ENCODE measurements around the gene CBX7.
A peak's percentile ranks its signal among the peaks of the same experiment; 100 is the strongest.

CBX7 gene

DNA sequence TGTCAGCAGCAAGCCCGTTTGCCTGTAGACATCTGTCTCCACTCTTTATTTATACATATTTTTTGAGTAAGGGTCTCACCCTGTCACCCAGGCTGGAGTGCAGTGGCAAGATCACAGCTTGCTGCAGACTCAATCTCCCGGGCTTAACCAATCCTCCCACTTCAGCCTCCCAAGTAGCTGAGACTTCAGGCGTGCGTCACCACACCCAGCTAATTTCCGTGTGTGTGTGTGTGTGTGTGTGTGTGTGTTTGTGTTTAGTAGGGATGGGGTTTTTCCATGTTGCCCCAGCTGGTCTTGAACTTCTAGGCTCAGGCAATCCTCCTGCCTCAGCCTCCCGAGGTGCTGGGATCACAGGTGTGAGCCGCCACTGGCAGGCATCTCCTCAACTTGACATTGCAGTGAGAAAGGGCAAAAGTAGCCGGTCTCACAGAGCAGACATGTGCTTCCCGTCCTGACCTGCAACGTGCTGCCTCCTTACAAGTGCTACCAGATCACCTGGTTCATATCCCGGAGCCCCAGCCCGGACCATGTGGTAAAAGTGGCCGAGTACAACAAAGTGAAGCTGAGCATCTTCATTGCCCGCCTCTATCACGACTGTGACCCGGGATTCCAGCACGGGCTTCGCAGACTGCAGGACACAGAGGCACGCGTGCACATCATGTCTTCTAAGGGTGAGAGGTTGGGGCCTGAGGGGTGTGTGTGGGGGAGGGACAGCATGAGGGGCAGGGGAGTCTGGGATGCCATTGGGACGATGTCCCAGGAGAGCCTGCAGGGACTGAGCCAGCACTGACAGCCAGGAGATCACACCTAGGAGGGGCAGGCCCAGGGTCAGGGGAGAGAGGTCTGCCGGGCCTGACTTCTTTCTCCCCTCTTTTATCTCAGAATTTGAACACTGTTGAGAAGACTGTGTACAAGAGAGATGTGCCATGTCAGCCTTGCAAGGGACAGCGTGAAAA, 61.1 kb downstream of the CBX7 start:
- no peak for DNase-seq (ENCODE audit: low read depth in 3 of 3)

DNA sequence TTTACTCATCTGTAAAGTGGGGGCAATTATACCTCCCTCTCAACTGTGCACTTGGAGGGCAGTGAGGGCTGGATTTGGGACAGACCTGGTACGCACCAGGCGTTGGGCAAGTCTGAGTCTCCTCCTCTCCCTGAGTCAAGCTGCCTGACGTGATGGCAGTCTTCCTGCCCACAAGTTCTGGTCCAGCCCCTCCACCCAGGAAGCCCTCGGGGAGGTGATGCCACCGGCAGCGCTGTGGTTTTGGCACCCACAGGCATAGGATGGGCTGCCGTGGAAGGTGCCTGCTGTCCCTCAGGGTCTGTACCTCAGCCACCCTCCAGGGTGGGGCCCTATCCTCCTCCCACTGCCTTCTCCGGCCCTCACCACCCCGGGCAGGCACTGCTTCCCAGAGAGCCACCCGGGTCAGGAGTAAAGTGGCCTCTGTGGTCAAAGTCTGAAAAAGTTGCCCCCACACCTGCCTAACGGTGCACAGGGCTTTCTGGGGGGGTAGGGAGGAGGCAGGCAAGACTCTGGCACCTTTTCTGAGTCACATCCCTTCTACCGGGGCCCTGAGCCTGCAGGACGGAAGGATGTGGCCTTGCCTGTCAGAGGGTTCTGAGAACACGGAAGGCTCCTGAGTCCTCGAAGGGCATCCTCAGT, 61.9 kb downstream of the CBX7 start:
- peak; percentile 35 to 75 (median 58) for DNase-seq (ENCODE audit: low read depth in 3 of 3)

DNA sequence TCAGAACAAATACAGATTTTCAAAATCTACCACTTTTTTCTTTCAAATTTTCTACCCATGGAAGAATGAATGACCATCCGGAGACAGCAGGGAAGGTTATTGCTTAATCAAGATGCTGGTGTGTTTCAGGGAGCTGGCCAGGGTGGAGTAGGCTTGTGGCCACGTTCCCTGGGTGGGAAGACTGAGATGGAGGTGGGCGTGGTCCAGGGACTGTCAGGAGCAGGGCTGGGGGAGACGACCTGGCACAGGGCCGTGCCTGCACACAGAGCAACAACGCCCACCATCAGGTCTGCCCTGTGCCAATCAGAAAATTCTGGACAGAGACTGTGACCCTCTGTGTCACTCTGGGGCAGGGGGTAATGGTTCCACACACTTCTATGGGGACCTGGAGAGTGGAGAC, 62.6 kb downstream of the CBX7 start:
- DNase-seq (ENCODE audit: low read depth in 3 of 3), result no peak

DNA sequence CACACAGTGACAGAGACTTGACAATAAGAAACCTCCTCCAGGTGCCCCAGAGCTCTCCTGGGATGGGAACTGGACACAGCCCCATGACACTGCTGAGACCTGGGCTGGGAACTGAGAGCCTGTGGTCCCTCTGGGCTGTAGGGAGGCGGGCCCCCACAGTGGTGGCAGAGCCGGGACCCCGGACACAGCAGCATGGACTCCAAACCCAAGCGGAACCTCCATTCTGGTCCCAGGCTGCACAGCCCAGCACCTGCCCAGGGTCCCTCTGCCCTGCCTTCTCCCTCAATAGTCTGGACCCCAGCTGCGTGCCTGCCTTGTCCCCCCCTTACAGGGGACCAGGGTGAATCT, 63.8 kb downstream of the CBX7 start:
- DNase-seq (ENCODE audit: low read depth in 3 of 3), result no peak

DNA sequence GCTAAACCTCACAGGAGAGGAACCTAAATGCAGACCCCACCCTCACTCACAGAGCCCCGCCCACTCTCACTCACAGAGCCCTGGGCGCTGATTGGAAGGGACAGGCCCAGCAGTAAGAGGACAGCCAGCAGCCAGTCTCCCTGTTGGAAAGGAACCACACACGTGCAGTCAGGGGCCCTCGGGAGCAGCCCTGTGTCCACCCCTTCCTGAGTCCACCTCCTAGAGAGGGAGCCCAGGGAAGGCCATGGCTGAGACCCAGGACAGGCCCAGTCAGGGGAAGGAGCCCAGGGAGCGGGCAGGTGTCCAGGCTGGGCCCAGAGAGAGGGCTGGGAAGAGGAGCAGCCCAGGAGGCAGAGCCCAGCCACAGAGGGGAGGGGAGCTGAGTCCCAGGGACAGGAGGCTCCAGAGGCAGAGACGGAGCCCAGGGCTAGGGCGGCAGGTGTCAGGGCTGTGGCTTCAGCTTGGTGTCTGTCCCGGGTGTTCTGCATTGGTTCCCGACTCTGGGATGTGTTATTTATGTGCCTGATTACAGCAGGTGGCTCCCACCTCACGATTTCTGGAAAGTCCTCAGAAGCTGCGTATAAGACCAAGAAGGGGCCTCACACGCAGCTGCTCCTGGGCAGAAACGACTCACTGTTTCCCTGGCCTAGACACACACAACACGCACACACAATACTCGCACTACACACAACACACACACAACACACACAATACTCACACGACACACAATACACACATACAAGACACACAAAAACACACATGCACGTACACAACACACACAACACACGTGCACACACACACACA, 64.4 kb downstream of the CBX7 start:
- DNase-seq (ENCODE audit: low read depth in 3 of 3), result no peak

DNA sequence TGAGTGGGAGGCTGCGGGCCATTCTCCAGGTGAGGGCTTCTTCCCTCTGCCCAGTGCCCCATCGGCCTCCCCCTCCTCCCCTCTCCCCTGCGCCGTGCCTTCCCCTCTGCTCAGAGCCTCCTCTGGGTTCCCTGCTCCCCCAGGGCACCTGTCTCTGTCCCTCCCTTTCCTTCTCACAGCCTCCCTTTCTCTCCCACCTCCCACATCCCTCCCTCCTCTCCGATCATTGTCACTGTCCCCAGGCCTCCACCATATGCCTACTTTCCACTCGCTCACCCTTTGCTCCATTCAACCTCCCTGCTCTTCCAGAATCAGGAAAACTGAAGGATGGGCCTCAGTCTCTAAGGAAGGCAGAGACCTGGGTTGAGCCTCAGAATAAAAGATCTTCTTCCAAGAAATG, 65.4 kb downstream of the CBX7 start:
- no peak for DNase-seq (ENCODE audit: low read depth in 3 of 3)

DNA sequence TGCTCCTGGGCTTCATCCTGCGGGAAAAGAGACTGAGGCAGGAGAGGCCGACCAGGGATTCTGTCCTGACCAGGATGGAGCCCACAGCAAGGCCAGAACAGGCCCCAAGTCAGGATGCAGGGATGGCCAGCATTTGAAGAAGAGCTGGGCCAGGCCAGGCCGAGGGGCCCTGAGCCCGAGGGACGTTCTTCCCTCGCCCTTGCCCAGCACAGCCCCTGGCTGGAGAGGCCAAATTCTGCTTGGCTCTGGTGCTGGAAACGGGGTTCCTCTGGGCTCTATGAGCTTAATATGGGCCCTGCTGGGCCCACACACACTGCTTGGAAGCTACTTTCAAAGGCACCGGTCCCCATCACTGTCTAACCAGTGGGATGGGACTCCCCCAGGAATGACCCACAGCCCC, 67.8 kb downstream of the CBX7 start:
- DNase-seq (ENCODE audit: low read depth in 3 of 3), result no peak

DNA sequence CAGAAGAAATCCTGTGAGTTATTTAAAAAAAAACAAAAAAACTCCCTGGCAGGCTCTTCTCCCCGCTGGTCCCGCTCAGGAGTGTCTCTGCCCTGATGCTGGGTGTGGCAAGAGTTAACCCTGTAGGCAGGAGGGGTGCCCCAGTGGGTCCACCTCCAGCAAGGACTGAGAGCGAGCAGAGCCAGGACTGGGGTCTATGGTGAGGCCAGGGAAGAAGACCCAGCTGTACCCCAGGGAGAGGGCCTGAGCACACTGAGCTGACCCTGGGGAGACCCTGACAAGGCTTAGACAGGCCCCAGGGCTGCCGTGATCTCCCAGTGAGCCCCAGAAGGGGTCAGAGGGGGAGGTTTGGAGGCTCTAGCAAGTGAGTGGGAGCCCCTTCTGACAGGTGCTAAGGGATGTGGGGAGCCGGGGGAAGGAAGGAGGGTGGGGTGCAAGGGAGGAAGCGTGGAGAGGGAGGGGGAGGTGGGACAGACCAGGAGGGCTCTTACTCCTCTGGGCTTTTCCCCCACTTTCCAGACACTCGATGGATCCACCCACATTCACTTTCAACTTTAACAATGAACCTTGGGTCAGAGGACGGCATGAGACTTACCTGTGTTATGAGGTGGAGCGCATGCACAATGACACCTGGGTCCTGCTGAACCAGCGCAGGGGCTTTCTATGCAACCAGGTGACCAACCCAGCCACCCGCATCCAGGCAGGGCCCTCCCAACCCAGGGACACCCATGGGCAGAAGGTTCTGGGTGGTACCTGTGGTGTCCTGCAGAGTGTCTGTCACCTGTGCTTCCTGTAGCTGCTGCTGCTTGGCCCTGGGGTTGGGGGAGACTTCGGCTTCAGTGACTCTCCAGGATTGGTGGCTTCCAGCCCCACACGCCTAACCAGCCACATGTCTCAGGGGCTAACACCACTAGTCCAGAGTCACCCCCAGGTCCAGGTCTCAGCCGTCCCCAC, 69.0 kb downstream of the CBX7 start:
- DNase-seq (ENCODE audit: low read depth in 3 of 3), result no peak

DNA sequence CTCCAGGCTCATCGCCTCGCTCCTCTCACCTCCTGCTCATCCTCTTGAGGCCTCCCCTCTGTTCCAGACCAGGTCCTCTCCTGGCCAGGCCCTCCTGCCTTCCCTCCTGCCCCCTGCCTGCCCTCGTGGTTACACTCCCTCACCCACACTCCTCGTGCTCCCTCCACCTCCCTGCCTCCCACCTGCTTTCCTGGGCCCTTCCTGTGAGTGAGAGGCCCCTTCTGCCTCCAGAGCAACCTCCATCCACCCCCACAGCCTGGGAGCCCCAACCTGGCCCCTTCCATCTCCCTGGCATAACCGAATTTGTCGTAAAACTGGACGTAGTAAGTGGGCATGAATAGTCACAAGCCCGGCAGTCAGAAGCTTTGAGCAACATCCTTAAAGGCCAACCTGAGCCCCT, 70.9 kb downstream of the CBX7 start:
- no peak for DNase-seq (ENCODE audit: low read depth in 3 of 3)

DNA sequence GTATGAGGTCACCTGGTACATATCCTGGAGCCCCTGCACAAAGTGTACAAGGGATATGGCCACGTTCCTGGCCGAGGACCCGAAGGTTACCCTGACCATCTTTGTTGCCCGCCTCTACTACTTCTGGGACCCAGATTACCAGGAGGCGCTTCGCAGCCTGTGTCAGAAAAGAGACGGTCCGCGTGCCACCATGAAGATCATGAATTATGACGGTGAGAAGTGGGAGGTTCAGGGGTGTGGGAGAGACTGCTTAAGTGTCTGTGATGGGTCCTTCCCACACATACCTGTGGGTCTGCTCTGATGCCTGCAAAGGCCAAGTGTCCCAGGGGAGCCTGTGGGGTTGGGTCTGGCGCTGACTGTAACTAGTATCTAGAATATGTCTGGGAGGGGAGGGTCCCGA, 71.5 kb downstream of the CBX7 start:
- DNase-seq (ENCODE audit: low read depth in 3 of 3), result no peak
